AG04450 (cell line): ENCODE measurements around the gene SELL. TPM values are rescaled to one million over a fixed set of nuclear protein-coding genes. Genes with fewer than 3 reads are reported as not detected.
"Not testable (repeated sequence)": the region's sequence is repeated elsewhere in the genome, so short reads cannot be mapped to it uniquely, and the experiment has no call there.

ENCODE experiments used
- CTCF ChIA-PET: fragments of 300-600, 350-600 bp; formaldehyde crosslinking; extraction: SDS; loops from one replicate; lab custom pipeline; 2022; ENCODE audit warnings: antibody characterized with exemption, inconsistent platforms; lab: Charles Lee
- POLR2A ChIA-PET: fragments of 350-600 bp; formaldehyde crosslinking; extraction: SDS; loops from one replicate; lab custom pipeline; 2021; ENCODE audit warnings: antibody characterized with exemption, inconsistent platforms; lab: Yijun Ruan, JAX
- DNase-seq: peaks from one replicate; pipeline ENCODE4 v3.0.0-alpha.2; 2011; ENCODE audit warnings: low read depth, low spot score
- H3K27ac ChIP-seq: one replicate; pipeline ENCODE4 v1.5.1; 2012; ENCODE audit warnings: low read depth, low read length, control low read depth
- H3K27me3 ChIP-seq: one replicate; pipeline ENCODE4 v1.6.0; 2012; ENCODE audit warnings: low read length; ENCODE audit not compliant: control insufficient read depth, insufficient read depth
- H3K4me3 ChIP-seq: 2 replicates; pipeline ENCODE4 v1.5.1; 2011; ENCODE audit warnings: mild to moderate bottlenecking, low read depth, low read length, control low read depth
- H3K9me3 ChIP-seq: 2 replicates; pipeline ENCODE4 v1.5.1; 2012; ENCODE audit warnings: low read length; ENCODE audit not compliant: control insufficient read depth, insufficient read depth
- polyA plus RNA-seq: library from polyadenylated mRNA; depleted of rRNA; stranded (reverse); fragments of >200 nt; gene quantifications from 2 replicates; pipeline ENCODE4 v1.2.3, GENCODE V29; 2011
- TF ChIP-seq, protein P1 (sequence below): IDR thresholded peaks from 2 replicates; pipeline ENCODE4 v1.5.1; 2011; ENCODE audit warnings: low read depth, low read length, control low read depth, inconsistent platforms

SELL gene
- polyA plus RNA-seq, 1 experiment = 0.05 TPM

- ChIA-PET POLR2A (no interaction called here), CTCF (no interaction called here)
- Histone ChIP-seq H3K9me3 (no peaks in the 10 kb centered on the region), H3K27me3 (no peaks in the 10 kb centered on the region), H3K4me3 (no peak overlapping the region), H3K27ac (no peak overlapping the region)
- TF ChIP-seq, protein P1, sequence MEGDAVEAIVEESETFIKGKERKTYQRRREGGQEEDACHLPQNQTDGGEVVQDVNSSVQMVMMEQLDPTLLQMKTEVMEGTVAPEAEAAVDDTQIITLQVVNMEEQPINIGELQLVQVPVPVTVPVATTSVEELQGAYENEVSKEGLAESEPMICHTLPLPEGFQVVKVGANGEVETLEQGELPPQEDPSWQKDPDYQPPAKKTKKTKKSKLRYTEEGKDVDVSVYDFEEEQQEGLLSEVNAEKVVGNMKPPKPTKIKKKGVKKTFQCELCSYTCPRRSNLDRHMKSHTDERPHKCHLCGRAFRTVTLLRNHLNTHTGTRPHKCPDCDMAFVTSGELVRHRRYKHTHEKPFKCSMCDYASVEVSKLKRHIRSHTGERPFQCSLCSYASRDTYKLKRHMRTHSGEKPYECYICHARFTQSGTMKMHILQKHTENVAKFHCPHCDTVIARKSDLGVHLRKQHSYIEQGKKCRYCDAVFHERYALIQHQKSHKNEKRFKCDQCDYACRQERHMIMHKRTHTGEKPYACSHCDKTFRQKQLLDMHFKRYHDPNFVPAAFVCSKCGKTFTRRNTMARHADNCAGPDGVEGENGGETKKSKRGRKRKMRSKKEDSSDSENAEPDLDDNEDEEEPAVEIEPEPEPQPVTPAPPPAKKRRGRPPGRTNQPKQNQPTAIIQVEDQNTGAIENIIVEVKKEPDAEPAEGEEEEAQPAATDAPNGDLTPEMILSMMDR = no peak
- no peak for DNase-seq
Observed at GRCh38 chr1:169690489-169690888, 20.9 kb downstream of the SELL start.

DNA sequence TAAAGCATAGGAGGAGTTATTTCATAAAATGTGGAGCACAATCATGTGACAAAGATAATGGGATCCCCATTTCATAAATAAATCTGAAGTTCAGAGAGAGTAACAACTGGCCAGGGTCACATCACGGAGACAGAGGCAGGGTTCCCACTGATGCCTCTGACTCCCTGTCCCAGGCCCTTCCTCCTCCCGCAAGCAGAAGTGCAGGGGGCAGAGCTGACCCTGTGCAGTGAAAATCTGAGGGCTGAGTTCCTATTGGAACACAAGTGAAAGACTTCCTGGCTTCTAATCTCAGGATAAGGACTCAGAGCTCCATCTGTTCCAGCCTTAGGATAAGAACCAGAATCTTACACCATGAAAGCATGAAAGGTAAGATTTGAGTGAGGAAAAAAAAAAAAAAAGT lies 22.0 kb downstream of the SELL start:
- CTCF ChIA-PET = no interaction called here
- DNase-seq = no peak
- Histone ChIP-seq H3K4me3 (no peak overlapping the region), H3K27ac (no peak overlapping the region), H3K9me3 (no peaks in the 10 kb centered on the region), H3K27me3 (no peaks in the 10 kb centered on the region)
- TF ChIP-seq, protein P1 = no peak
- POLR2A ChIA-PET = no interaction called here

DNA sequence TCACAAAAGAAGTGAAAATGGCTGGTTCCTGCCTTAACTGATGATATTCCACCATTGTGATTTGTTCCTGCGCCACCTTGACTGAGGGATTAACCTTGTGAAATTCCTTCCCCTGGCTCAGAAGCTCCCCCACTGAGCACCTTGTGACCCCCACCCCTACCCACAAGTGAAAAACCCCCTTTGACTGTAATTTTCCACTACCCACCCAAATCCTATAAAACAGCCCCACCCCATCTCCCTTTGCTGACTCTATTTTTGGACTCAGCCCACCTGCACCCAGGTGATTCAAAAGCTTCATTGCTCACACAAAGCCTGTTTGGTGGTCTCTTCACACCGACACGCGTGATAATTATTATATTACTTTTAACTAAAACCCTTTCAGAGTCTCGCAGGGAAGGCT lies 23.0 kb downstream of the SELL start:
- POLR2A ChIA-PET = interaction anchor here (0.7 kb wide), 1 partner anchor 9 kb away, joined by 6 read pairs; no protein-coding TSS in a partner anchor
- H3K27ac ChIP-seq, H3K4me3 ChIP-seq, DNase-seq, H3K9me3 ChIP-seq, H3K27me3 ChIP-seq, CTCF ChIA-PET: not testable (repeated sequence)

GRCh38 chr1:169683661-169684060 lies 27.8 kb downstream of the SELL start:
- Histone ChIP-seq H3K27ac (no peak overlapping the region), H3K9me3 (no peaks in the 10 kb centered on the region), H3K27me3 (no peaks in the 10 kb centered on the region), H3K4me3 (no peak overlapping the region)
- no peak for DNase-seq
- ChIA-PET CTCF (no interaction called here), POLR2A (no interaction called here)
- TF ChIP-seq, protein P1 = no peak

GRCh38 chr1:169683168-169683567 lies 28.3 kb downstream of the SELL start:
- DNase-seq, H3K9me3 ChIP-seq, H3K27ac ChIP-seq, CTCF ChIA-PET, H3K27me3 ChIP-seq, POLR2A ChIA-PET, H3K4me3 ChIP-seq: not testable (repeated sequence)

DNA sequence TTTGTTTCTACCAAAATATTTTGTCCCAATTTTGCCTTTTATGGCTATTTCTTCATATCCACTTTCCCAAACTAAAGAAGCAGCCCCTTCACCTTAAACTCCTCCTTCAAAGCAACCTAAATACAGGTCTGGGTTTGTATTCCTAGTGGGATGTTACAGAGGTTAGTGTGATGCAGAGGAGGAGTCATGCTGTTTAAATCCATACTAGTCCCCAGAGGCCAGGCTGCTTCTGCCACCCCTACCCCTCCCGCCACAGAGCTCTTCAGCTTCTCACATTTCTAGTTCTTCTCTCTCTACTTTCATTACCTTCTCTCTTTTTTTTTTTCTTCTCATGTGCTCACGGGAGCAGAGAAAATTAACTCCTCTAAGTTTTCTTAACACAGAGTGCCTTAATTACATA lies 29.3 kb downstream of the SELL start:
- DNase-seq = no peak
- CTCF ChIA-PET = no interaction called here
- TF ChIP-seq, protein P1 = no peak
- POLR2A ChIA-PET = no interaction called here
- no peak overlapping the region for H3K27ac ChIP-seq
- no peaks in the 10 kb centered on the region for H3K27me3 ChIP-seq
- no peak overlapping the region for H3K4me3 ChIP-seq
- H3K9me3 ChIP-seq = no peaks in the 10 kb centered on the region
